WI38 (cell line): ENCODE measurements around the gene MLEC.

Experiments
- H3K4me3 ChIP-seq: 2 replicates; pipeline ENCODE4 v1.5.1; 2011; ENCODE audit warnings: low read depth, mild to moderate bottlenecking, control low read depth, low read length
- TF ChIP-seq, protein P1 (sequence below): IDR thresholded peaks from 2 replicates; pipeline ENCODE4 v1.5.1; 2012; ENCODE audit warnings: low read depth, mild to moderate bottlenecking, control low read depth, low read length

MLEC gene

DNA sequence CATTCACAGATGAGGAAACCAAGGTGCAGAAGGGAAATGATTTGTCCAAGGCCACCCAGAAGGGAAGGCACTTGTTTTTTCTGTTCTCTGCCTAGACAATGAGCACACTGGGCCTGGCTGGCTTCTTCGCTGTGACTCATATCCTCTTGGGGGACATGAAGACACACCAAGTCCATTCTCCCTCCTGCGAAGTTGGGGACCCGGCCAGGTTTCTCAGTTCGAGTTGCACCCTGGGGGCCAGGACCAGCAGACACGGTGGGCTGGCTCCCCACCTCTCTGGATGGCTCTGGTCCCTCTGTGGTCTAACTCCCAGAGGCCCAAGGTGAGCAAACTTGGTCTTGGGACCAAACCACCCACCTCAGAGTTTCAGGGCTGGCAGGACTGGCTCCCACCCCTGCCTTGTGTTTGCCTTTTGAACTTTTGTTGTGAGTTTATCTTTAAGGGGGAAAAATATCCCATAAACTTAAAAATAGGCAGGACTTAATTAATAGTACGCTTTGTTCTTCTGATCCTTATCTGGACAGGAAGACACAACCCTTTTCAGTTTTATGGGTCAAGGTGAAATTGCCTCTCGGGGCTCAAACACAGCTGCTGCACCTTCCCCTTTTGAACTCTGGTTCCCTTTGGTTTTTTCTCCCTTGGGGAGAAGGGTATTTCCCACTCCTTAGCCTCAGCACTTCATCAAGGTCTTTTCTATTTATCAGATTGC lies 9.0 kb upstream of the MLEC start:
- TF ChIP-seq, protein P1, sequence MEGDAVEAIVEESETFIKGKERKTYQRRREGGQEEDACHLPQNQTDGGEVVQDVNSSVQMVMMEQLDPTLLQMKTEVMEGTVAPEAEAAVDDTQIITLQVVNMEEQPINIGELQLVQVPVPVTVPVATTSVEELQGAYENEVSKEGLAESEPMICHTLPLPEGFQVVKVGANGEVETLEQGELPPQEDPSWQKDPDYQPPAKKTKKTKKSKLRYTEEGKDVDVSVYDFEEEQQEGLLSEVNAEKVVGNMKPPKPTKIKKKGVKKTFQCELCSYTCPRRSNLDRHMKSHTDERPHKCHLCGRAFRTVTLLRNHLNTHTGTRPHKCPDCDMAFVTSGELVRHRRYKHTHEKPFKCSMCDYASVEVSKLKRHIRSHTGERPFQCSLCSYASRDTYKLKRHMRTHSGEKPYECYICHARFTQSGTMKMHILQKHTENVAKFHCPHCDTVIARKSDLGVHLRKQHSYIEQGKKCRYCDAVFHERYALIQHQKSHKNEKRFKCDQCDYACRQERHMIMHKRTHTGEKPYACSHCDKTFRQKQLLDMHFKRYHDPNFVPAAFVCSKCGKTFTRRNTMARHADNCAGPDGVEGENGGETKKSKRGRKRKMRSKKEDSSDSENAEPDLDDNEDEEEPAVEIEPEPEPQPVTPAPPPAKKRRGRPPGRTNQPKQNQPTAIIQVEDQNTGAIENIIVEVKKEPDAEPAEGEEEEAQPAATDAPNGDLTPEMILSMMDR = no peak
- H3K4me3 ChIP-seq = no peak overlapping the region

DNA sequence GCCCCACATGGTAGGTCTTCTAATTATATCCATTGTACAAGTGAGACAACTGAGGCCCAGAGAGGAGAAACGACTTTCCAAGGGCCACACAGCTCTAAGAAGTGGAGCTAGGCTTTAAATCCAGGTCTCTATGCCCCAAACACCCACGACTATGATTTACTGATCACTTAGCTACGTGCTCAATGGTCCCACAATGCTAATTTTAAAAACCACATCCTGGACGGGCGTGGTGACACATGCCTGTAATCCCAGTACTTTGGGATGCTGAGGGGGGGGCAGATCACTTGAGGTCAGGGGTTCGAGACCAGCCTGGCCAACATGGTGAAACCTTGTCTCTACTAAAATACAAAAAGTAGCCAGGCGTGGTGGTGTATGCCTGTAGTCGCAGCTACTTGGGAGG lies 8.4 kb upstream of the MLEC start:
- TF ChIP-seq, protein P1 = no peak
- H3K4me3 ChIP-seq = no peak overlapping the region

DNA sequence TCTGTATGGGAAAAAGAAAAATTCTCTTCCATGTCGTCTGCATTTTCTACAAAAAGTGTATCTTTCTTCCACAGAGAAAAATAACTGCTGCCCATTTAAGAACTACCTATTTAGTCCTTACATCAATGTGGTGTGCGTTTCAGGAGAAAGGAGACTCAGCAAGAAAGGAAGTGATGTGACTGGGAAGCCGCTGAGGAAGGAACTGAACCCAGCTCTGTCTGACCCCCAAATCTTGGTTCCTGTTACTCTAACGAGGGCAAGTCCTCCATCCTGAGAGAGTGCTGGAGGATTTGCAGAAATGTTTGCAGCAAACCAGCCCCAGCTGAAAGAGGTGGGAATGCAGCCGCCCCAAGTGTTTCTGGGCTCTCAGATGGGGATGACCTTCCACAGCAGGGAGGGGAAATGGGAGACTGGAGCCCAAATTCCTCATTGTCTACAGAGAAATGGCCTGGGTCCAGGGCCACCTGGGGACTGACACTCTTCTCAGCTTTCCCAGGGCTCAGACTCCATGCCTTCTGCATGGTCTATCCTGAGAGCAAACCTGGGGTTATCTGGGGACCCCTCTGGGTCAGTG lies 6.7 kb upstream of the MLEC start:
- H3K4me3 ChIP-seq = no peak overlapping the region
- TF ChIP-seq, protein P1 = no peak

DNA sequence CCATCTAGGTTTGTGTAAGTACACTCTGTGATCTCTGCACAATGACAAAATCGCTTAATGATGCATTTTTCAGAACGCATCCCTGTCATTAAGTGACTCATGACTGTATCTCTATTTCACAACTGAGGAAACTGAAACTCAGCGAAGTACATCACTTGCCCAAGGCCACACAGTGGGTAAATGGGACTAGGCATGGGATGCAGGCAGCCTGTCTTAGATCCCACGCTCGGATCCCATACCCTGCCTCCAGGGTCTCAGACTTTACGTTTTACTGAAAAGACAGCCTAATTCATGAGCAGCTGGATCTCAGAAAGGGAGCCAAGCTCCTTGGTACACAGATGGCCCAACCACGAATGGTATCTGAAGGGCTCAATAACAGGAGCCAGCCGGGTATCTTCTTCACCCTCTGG lies 2.4 kb upstream of the MLEC start:
- TF ChIP-seq, protein P1 = no peak
- no peak overlapping the region for H3K4me3 ChIP-seq

DNA sequence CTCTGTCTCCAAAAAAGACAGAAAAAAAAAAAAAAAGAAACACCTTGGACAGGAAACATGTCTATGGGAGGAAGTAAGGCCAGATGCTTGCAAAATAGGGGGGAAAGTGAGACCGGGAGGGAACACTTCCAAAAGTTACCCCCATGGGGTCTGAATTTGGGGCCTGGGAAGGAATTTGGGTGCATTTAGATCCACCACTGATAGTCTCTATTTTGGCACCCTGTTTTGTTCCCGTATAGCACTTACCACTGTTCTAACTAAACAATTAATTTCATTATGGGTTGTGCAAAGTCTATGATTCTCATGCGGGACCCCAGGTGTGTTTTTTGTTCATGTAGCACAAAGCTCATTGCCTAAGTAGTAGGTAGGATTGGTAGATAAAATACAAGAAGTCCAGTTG lies 1.4 kb upstream of the MLEC start:
- TF ChIP-seq, protein P1 = no peak
- H3K4me3 ChIP-seq = no peak overlapping the region

DNA sequence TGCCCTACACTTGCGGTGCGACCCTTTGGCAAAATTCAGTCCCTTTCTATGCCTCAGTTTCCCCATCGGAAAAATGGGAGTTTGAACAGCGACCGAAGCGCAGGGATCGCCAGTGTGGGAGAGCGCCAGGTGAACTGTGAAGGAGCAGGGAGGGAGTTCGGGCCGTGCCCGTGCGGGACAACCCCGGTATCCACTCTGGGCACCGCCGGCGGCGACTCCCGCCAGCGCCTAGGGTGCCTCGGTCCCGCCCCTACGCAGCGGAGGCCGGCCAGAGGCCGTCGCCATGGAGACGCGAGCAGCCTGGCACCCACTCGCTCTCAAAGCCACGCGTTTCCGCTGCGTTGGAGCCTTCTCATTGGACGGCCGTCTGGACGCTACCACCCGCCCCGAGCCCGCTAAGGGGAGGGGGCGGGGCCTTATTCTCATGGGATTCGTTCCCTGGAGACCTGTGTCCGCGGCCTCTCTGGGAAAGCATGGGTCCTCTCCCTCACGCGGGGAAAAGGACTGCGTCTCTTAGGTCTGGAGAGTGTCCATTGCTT lies 729 bp upstream of the MLEC start:
- H3K4me3 ChIP-seq = peak overlapping the region; percentile 88
- TF ChIP-seq, protein P1 = no peak

DNA sequence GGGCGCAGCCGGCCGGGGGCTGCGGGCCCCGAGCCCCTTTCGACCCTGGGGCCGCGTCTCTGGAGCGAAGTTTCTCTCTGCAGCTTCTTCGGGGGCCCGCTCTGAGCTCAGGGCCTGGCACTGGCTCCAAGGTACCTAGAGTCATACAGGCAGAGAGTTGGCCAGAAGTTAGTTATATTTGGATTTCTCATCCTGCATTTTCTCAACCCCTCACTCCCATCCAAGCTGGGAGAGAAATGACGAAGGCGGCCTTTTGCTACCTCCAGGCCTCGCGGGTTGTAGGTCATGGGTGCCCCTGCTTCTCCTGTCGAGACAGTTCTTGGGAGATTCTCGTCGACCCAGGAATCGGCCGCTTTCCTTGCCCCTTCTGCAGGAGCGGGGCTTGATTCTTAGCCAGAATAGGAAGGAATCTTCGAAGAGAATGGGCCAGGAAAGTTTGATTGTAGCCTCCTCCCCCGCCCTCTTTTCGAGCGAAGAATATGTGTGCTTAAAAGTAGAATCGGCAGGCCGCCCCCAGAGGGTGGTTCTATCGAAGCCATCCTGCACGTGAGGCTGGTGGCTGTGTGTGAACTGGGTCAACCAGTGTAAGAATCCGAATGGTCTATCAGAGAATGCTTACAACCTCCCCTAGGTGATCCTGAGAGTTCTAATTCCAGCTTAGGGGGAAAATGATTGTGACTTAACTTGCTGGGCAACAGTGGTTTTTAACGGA lies 785 bp downstream of the MLEC start:
- peak overlapping the region; percentile 88 for H3K4me3 ChIP-seq
- TF ChIP-seq, protein P1 = no peak
